Right lobe of liver (tissue), 6 donors: Measurements from ENCODE around the gene CDHR3. TPM values are rescaled to one million over a fixed set of nuclear protein-coding genes. Genes with fewer than 3 reads are reported as not detected.
A peak's percentile ranks its signal among the peaks of the same experiment; 100 is the strongest.

Source experiments
- ATAC-seq, 4 donors: fragments of 200-7000 bp; cut with Tn5 transposase; one replicate each; pipeline ENCODE4 v1.9.1; 2020; ENCODE audit warnings: mild to moderate bottlenecking in 4 of 4, moderate library complexity in 4 of 4
- DNase-seq, 3 donors: peaks; one replicate each; pipeline ENCODE4 v3.0.0-alpha.2; 2020
- H3K27ac ChIP-seq, 3 donors: fragments of 200-600 bp; one replicate each; pipeline ENCODE4 v1.8.0; 2022
- H3K27me3 ChIP-seq, 2 donors: fragments of 200-600 bp; one replicate each; pipeline ENCODE4 v1.8.0; 2022
- H3K36me3 ChIP-seq, 4 donors: fragments of 200-600 bp; sonication (generic) in 1 of 4; one replicate each; pipeline versions ENCODE4 v1.5.1 to v1.8.0; 2017 to 2022; ENCODE audit warnings: control low read depth in 1 of 4
- H3K4me1 ChIP-seq, 4 donors: fragments of 200-600 bp; sonication (generic) in 1 of 4; one replicate each; pipeline versions ENCODE4 v1.5.1 to v1.8.0; 2017 to 2022; ENCODE audit warnings: control low read depth in 1 of 4
- H3K4me3 ChIP-seq, 3 donors: fragments of 200-600 bp; one replicate each; pipeline ENCODE4 v1.8.0; 2022
- H3K9me3 ChIP-seq, 4 donors: fragments of 200-600 bp; sonication (generic) in 1 of 4; one replicate each; pipeline versions ENCODE4 v1.5.1 to v1.8.0; 2017 to 2022; ENCODE audit warnings: control low read depth in 1 of 4
- CTCF ChIP-seq, 4 donors: fragments of 200-600 bp in 3 of 4; fragments of 450-650 bp in 1 of 4; IDR thresholded peaks; one replicate each; pipeline versions ENCODE4 v1.5.1 to v1.8.0; 2016 to 2022; ENCODE audit warnings: antibody characterized with exemption in 4 of 4, mild to moderate bottlenecking in 2 of 4
- POLR2A ChIP-seq: fragments of 450-650 bp; IDR thresholded peaks from one replicate; pipeline ENCODE4 v1.6.1; 2017; ENCODE audit warnings: antibody characterized with exemption, mild to moderate bottlenecking
- WGBS: methylation state at CpG from one replicate; pipeline ENCODE4 v1.1.6; 2018; ENCODE audit warnings: low coverage, low lambda C conversion rate; ENCODE audit not compliant: insufficient coverage; ENCODE audit errors: missing lambda C conversion rate; 5-methylcytosine and 5-hydroxymethylcytosine counted together
- intact Hi-C, 2 donors: fragments of 100-400 bp; cut with DNase I; formaldehyde crosslinking; loops; one replicate each; pipeline versions ENCODE4 v1.11.2 to v1.14.1; 2022
- total RNA-seq, 6 experiments: library from RNA; depleted of rRNA in 2 of 6; stranded (reverse); fragments of >200 nt in 2 of 6; fragmentation: NEBNext Ultra II Directional in 3 of 6; extraction: Animal tissue kit (Norgen Biotek cat#: 25700) in 3 of 6; gene quantifications; one replicate each; pipeline versions ENCODE4 v1.1.0 to v1.2.4, GENCODE V29; 2016 to 2023
- donor health status: DM: no; HTN: yes; CAD: no.
- donor health status: DM: no; HTN: no; CAD: no.
- donor health status: DM: no; HTN: no; CAD: no.
- donor health status: DM: no; HTN: yes; CAD: no.
- donor health status: DM: no; HTN: yes; CAD: no.

Gene CDHR3
- total RNA-seq, 6 experiments from 2014 or later = 3.6 to 8.6 (median 4.5) TPM

- intact Hi-C loops = no loop called here
- TF ChIP-seq CTCF (IDR thresholded peaks at IDR 0.05) (no peak), POLR2A (no peak)
- Histone ChIP-seq H3K36me3 (no peaks in the 10 kb centered on the region), H3K4me1 (no peaks in the 10 kb centered on the region), H3K9me3 (no peaks in the 10 kb centered on the region), H3K27ac (no peak overlapping the region), H3K4me3 (no peak overlapping the region), H3K27me3 (no peaks in the 10 kb centered on the region)
- ATAC-seq (peak; percentile 28 to 59 (median 38)), DNase-seq (no peak)
- 73% methylated on average over 7 of the region's 13 CpGs for WGBS
Measured at GRCh38 chr7:106050002-106050745, 87.1 kb downstream of the CDHR3 start.

- ATAC-seq (no peak), DNase-seq (no peak)
- no peak for TF ChIP-seq POLR2A
- no peak for TF ChIP-seq CTCF (IDR thresholded peaks at IDR 0.05)
- intact Hi-C loops = no loop called here
- Histone ChIP-seq H3K27me3 (no peaks in the 10 kb centered on the region), H3K36me3 (no peaks in the 10 kb centered on the region), H3K4me3 (no peak overlapping the region), H3K27ac (no peak overlapping the region), H3K4me1 (no peaks in the 10 kb centered on the region), H3K9me3 (no peaks in the 10 kb centered on the region)
- WGBS = 73% methylated on average over 3 of the region's 5 CpGs
Measured at GRCh38 chr7:106050746-106051117, 87.7 kb downstream of the CDHR3 start.

GRCh38 chr7:106052681-106053080 is 89.6 kb downstream of the CDHR3 start:
- H3K27me3 ChIP-seq = no peaks in the 10 kb centered on the region
- intact Hi-C loops = no loop called here
- H3K4me1 ChIP-seq = no peaks in the 10 kb centered on the region
- no peaks in the 10 kb centered on the region for H3K36me3 ChIP-seq
- DNase-seq (no peak), ATAC-seq (no peak)
- no peaks in the 10 kb centered on the region for H3K9me3 ChIP-seq
- no peak overlapping the region for H3K27ac ChIP-seq
- H3K4me3 ChIP-seq = no peak overlapping the region
- 69% methylated on average over 2 of the region's 2 CpGs for WGBS
- TF ChIP-seq POLR2A = no peak
- TF ChIP-seq CTCF (IDR thresholded peaks at IDR 0.05) = no peak

- Histone ChIP-seq H3K27ac (no peak overlapping the region), H3K4me1 (no peaks in the 10 kb centered on the region), H3K36me3 (no peaks in the 10 kb centered on the region), H3K9me3 (no peaks in the 10 kb centered on the region), H3K27me3 (no peaks in the 10 kb centered on the region), H3K4me3 (no peak overlapping the region)
- no peak for TF ChIP-seq POLR2A
- TF ChIP-seq CTCF (IDR thresholded peaks at IDR 0.05) = no peak
- no peak for ATAC-seq
- no peak for DNase-seq
- intact Hi-C loops = no loop called here
- 67% methylated on average over 1 of the region's 5 CpGs for WGBS
Measured at GRCh38 chr7:106053109-106053508, 90.0 kb downstream of the CDHR3 start.
